ENCODE data around the gene KCNC3.
"Not testable (repeated sequence)": the region's sequence is repeated elsewhere in the genome, so short reads cannot be mapped to it uniquely, and the experiment has no call there.

KCNC3 gene

DNA sequence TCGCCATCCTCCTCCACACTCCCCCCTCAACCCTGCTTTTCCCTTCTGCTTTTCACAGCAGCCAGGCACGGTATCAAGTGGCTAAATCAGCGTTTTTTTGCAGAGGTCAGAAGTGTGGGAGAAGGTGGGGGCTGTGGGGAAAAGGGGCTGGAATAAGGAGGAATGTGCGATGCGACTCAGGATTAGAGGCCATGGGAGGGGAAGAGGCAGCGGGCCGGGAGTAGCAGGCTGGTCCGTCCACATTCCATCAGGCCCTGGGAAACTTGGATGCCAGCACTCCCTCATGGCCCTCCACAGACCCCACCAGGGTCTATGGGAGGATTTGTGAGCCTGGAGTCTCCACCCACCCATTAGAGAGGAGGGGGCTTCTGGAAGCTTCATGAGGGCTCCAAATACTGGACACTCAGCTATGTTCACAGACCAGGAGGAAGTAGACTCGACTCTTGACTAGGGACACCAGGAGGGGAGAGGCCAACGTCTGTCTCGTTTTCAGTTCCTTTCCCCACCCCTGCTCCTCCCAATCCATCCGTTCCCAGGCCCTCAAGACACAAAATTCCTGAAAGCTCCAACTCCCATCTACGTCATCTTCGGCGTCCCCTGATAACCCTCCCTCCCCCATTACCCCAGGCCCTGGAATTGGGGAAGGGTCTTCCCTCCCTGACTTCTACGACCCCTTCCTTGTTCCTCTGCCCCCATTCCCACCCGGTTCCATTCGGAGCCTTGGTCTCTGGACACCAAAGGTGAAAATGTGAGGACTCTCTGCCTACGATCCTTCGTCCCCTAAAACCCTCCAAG is 3.3 kb upstream of the KCNC3 start:
- Histone ChIP-seq H3K36me3 (ENCODE audit: low read depth) (no peaks in the 10 kb centered on the region), H3K27me3 (ENCODE audit: insufficient read depth, poor library complexity, severe bottlenecking) (peaks cover 38% of the 10 kb centered on the region), H3K27ac (ENCODE audit: poor library complexity, severe bottlenecking) (no peak overlapping the region), H3K4me3 (ENCODE audit: severe bottlenecking) (peak overlapping the region; percentile 35), H3K9me3 (ENCODE audit: severe bottlenecking) (no peaks in the 10 kb centered on the region), H3K4me1 (ENCODE audit: insufficient read depth, poor library complexity, severe bottlenecking) (no peaks in the 10 kb centered on the region)
- no peak for DNase-seq (ENCODE audit: low spot score)
- ATAC-seq (ENCODE audit: low read depth) = no peak
- TF ChIP-seq, protein P1, sequence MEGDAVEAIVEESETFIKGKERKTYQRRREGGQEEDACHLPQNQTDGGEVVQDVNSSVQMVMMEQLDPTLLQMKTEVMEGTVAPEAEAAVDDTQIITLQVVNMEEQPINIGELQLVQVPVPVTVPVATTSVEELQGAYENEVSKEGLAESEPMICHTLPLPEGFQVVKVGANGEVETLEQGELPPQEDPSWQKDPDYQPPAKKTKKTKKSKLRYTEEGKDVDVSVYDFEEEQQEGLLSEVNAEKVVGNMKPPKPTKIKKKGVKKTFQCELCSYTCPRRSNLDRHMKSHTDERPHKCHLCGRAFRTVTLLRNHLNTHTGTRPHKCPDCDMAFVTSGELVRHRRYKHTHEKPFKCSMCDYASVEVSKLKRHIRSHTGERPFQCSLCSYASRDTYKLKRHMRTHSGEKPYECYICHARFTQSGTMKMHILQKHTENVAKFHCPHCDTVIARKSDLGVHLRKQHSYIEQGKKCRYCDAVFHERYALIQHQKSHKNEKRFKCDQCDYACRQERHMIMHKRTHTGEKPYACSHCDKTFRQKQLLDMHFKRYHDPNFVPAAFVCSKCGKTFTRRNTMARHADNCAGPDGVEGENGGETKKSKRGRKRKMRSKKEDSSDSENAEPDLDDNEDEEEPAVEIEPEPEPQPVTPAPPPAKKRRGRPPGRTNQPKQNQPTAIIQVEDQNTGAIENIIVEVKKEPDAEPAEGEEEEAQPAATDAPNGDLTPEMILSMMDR (IDR thresholded peaks at IDR 0.05; ENCODE audit: poor library complexity, severe bottlenecking) = no peak

GRCh38 chr19:50331994-50332243 is 2.7 kb upstream of the KCNC3 start:
- Histone ChIP-seq H3K4me1 (ENCODE audit: insufficient read depth, poor library complexity, severe bottlenecking) (no peaks in the 10 kb centered on the region), H3K4me3 (ENCODE audit: severe bottlenecking) (no peak overlapping the region), H3K36me3 (ENCODE audit: low read depth) (no peaks in the 10 kb centered on the region), H3K27me3 (ENCODE audit: insufficient read depth, poor library complexity, severe bottlenecking) (peaks cover 43% of the 10 kb centered on the region), H3K27ac (ENCODE audit: poor library complexity, severe bottlenecking) (no peak overlapping the region), H3K9me3 (ENCODE audit: severe bottlenecking) (no peaks in the 10 kb centered on the region)
- TF ChIP-seq, protein P1 (IDR thresholded peaks at IDR 0.05; ENCODE audit: poor library complexity, severe bottlenecking) = no peak
- DNase-seq (ENCODE audit: low spot score) (no peak), ATAC-seq (ENCODE audit: low read depth) (no peak)

- Histone ChIP-seq H3K4me3 (ENCODE audit: severe bottlenecking) (no peak overlapping the region), H3K4me1 (ENCODE audit: insufficient read depth, poor library complexity, severe bottlenecking) (no peaks in the 10 kb centered on the region), H3K36me3 (ENCODE audit: low read depth) (no peaks in the 10 kb centered on the region), H3K27ac (ENCODE audit: poor library complexity, severe bottlenecking) (no peak overlapping the region), H3K27me3 (ENCODE audit: insufficient read depth, poor library complexity, severe bottlenecking) (peaks cover 48% of the 10 kb centered on the region), H3K9me3 (ENCODE audit: severe bottlenecking) (peaks cover 2% of the 10 kb centered on the region)
- DNase-seq (ENCODE audit: low spot score) = no peak
- TF ChIP-seq, protein P1 (IDR thresholded peaks at IDR 0.05; ENCODE audit: poor library complexity, severe bottlenecking) = no peak
- ATAC-seq (ENCODE audit: low read depth) = no peak
Observed at GRCh38 chr19:50331221-50331993, 2.2 kb upstream of the KCNC3 start.

DNA sequence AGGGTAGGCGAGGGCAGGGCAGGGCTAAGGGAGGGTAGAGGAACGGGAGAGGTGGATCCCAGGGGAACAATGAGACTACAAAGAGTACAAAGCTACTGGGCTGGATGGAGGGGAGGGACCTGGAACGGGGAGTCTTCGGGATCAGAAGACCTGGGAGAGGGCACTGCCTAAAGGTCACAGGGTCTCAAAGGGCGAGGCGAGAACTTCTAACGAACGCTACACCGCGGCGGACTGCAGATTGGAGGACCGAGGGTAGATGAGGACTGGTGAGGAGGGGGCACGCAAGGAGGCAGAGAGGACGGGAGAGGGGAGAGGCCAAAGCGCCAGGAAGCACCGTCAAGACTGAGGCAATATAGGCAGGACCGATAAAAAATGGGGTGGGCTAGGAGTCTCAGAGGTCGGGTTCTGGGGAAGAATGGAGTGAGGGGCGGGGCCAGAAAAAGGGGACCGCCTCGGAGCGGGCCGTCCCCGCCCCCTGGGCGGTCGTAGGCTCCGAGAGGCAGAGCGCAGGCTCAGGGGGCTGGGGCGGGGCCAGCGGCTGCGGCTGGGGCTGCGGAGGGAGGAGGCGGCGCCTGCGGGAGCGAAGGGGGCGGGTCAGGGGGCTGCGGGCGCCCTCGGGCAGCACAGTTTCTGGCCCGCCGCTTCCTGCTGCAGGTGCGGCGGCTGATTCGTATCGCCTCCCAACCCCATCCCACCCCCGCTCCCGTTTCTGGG is 1.3 kb upstream of the KCNC3 start:
- H3K4me3 ChIP-seq (ENCODE audit: severe bottlenecking) = peak overlapping the region; percentile 16
- H3K27ac ChIP-seq (ENCODE audit: poor library complexity, severe bottlenecking) = no peak overlapping the region
- peaks cover 55% of the 10 kb centered on the region for H3K27me3 ChIP-seq (ENCODE audit: insufficient read depth, poor library complexity, severe bottlenecking)
- ATAC-seq (ENCODE audit: low read depth) = peak; percentile 47
- peaks cover 4% of the 10 kb centered on the region for H3K9me3 ChIP-seq (ENCODE audit: severe bottlenecking)
- H3K36me3 ChIP-seq (ENCODE audit: low read depth) = no peaks in the 10 kb centered on the region
- DNase-seq (ENCODE audit: low spot score) = no peak
- no peaks in the 10 kb centered on the region for H3K4me1 ChIP-seq (ENCODE audit: insufficient read depth, poor library complexity, severe bottlenecking)
- TF ChIP-seq, protein P1 (IDR thresholded peaks at IDR 0.05; ENCODE audit: poor library complexity, severe bottlenecking) = no peak

DNA sequence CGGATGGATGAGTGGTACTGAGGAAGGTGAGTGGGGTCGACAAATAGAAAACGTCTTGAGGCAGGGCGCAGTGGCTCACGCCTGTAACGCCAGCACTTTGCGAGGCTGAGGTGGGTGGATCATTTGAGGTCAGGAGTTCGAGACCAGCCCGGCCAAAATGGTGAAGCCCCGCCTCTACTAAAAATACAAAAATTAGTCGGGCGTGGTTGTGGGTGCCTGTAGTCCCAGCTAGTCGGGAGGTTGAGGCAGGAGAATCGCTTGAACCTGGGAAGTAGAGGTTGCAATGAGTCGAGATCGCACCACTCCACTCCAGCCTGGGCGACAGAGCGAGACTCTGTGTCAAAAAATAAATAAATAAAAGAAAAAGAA is 733 bp upstream of the KCNC3 start:
- DNase-seq (ENCODE audit: low spot score); H3K36me3 ChIP-seq (ENCODE audit: low read depth); H3K27ac ChIP-seq (ENCODE audit: poor library complexity, severe bottlenecking); H3K9me3 ChIP-seq (ENCODE audit: severe bottlenecking); H3K4me1 ChIP-seq (ENCODE audit: insufficient read depth, poor library complexity, severe bottlenecking); ATAC-seq (ENCODE audit: low read depth): not testable (repeated sequence)
- Histone ChIP-seq H3K27me3 (ENCODE audit: insufficient read depth, poor library complexity, severe bottlenecking) (peaks cover 55% of the 10 kb centered on the region), H3K4me3 (ENCODE audit: severe bottlenecking) (peak overlapping the region; percentile 17)
